Amniotic epithelial cell (primary cell): ENCODE results near the gene PMEPA1.

Experiments
- DNase-seq: peaks from one replicate; pipeline ENCODE4 v3.0.0-alpha.2; 2010; ENCODE audit warnings: low read depth

Gene PMEPA1

DNA sequence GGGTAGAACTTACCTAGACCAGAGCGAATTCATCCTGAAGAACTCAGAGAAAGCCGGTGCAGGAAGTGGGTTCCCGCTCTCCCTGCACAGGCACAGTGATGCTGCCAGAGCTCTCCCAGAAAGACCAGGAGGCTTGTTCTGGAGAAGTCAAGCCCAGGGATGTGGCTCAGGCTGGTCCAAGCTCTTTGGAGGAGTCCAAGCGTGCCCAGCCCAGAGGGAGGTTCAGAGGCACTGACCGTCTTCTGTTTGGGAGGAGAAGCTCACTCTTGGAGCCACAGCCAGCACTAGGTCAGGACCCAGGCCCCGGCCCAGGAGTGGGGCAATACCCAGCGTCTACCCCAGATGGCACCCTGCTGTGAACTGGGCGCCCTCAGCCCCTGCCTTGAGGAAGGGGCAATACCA, 1.5 kb upstream of the PMEPA1 start:
- no peak for DNase-seq

- DNase-seq: no peak
Measured at GRCh38 chr20:57710841-57711240, 1.0 kb upstream of the PMEPA1 start.

- peak; percentile 25 for DNase-seq
Measured at GRCh38 chr20:57708694-57709673, 831 bp downstream of the PMEPA1 start.

DNA sequence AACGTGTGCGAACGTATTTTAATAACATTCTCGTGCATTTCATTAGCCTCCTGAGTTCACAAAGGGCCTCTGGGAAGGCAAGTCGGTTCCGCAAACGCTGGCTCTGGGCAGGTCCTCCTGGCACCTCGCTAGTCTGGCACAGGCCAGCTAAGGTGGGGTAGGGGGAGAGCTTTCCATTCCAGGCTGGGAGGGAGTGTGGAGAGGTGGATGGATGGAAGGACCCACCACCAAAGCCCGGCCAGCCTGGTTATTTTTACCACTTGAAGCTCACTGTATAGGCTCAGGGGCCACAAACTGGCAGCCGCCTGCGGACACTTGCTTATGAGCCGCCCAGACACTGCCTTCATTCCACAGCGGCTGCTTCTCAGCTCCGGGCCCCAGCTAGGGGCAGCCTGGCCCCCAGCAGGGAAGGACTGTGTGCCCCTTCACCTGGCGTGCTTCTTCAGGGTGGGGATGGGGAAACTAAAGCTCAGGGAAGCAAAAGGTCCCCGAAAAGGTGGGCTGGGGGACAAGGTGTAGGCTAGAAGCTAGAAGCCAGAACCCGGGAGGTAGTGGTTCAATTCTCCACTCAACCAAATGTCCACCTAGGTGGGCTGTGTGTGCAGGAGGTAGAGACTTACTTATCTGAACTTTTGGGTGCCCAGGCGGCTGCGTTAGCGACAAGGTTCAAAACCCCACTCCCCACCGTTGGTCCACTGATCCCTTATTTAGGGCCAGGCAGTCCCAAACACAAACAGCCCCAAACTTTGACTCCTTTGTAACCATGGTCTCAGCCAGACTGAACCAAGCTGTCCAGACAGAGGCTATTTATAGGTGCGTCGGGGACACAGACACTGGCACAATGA, 1.7 kb downstream of the PMEPA1 start:
- no peak for DNase-seq

DNA sequence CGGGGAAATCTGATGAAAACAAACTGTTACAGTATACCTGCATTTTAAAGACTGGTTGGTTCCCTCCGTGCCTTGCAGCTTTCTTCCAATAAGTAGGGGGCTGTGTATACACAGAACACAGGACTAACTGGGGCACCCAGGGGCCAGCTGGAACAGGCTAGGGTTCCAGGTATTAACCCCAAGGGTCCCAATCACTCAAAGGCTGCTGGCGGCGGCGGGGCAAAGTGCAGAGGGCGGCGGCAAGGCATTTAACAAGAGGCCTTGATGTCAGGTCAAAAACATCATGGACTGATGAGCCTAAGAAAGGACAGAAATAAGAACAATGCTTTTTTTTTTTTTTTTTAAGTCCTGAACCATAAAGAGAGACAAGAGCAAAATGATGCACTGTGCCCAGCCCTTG, 2.5 kb downstream of the PMEPA1 start:
- no peak for DNase-seq

DNA sequence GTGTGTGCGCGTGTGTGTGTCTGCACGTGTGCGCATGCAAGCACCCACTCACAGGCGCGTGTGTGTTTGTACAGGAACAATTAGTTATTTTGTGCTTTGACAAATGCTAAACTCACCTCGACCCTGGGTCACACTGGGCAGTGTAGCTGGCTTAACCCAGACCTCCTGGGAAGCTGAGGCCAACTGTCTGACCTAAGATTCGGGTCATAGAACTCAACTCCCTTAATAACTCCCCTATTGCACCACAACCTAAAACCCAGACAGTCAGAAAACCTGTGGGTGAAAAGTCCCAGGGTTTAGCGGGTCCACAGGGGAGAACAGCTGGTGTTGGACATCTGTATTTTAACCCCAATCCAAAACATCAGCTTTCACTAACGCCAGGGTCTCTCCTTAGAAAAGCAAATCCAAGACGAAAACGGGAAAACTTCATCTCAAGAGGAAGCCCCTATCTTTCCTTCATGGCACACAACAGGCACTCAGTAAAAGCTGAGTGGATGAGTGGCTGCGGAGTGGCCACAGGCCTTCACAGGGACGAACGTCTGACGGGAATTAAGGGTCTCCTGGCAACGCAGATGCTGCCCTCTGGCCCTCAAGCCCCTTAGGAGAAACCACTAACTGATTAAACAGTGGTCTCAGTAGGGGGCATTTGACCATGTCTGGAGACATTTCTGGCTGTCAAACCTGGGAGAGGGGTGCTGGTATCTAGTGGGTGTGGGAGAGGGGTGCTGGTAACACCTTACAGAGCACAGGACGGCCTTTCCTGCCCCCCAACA, 4.5 kb downstream of the PMEPA1 start:
- DNase-seq: peak; percentile 23

GRCh38 chr20:57704245-57704644, 5.6 kb downstream of the PMEPA1 start:
- no peak for DNase-seq

GRCh38 chr20:57703013-57703412, 6.8 kb downstream of the PMEPA1 start:
- no peak for DNase-seq

DNA sequence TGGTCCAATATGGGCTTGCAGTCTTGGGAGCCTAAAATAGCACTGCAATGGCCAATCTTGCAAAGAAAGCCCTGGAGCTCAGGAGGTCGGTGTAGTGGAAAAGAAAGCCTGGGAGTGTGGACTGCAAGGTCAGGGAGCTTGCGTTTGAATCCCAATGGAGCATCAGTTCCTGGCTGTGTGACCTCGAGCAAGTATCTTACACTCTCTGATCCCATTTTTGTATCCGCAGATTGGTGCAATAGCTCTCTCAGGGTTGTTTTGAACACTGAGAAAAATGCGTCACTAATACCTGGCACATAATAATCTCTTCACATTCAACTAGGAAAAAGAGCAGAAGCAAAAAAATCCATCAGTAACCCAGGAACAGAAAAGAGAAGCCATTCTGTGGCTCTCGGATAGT, 7.3 kb downstream of the PMEPA1 start:
- DNase-seq: no peak

- no peak for DNase-seq
Measured at GRCh38 chr20:57702091-57702490, 7.7 kb downstream of the PMEPA1 start.

DNA sequence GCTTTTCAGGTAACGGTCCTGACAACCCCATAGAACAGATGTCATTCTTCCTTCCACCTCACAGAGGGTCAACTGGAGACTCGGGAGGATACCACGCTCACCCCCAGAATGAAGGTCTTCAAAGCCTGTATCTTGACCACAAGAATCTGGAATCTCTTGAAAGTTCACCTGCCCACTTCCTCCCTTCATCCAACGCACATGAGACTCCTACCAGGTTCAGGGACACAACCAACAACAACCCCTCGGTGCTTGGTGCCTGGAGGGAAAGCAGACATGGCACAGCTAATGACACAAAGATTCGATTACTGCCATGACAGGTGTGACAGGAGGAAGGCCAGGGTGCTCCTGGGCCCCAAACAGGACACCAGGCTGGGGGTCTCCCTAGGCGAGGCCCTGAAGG, 8.2 kb downstream of the PMEPA1 start:
- no peak for DNase-seq

GRCh38 chr20:57701090-57701489, 8.7 kb downstream of the PMEPA1 start:
- DNase-seq: no peak

- DNase-seq: no peak
Measured at GRCh38 chr20:57699395-57699794, 10.4 kb downstream of the PMEPA1 start.

- DNase-seq: no peak
Measured at GRCh38 chr20:57698867-57699275, 10.9 kb downstream of the PMEPA1 start.

- DNase-seq: peak; percentile 98
Measured at GRCh38 chr20:57698116-57698866, 11.5 kb downstream of the PMEPA1 start.

- DNase-seq: no peak
Measured at GRCh38 chr20:57697543-57697942, 12.3 kb downstream of the PMEPA1 start.

DNA sequence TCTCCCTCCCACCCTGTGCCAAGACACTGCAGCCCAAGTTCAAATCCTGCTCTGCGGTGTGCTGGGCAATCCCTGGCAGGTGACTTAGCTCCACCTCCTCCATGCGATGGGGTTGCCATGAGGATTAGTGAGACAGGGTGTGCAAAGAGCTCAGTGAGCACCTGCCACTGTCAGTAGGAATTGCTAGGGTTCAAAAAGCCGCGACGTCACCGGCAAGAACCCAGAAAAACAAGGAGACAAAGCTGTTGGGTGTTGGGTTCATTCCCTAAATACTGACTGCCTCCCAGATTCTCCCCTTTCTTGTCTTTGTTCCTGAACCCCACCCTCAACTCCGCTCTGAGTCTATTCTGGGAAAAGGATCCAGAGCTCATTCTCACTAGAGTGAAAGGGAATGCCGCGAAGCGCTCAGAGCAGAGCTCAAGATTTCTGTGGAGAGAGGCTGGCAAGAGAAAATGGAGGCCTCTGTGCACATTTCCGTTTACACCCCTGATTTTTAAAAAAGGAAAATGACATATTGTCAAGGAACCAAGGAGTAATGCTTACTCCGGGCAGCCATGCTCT, 13.3 kb downstream of the PMEPA1 start:
- DNase-seq: no peak

- no peak for DNase-seq
Measured at GRCh38 chr20:57695940-57696339, 13.9 kb downstream of the PMEPA1 start.

DNA sequence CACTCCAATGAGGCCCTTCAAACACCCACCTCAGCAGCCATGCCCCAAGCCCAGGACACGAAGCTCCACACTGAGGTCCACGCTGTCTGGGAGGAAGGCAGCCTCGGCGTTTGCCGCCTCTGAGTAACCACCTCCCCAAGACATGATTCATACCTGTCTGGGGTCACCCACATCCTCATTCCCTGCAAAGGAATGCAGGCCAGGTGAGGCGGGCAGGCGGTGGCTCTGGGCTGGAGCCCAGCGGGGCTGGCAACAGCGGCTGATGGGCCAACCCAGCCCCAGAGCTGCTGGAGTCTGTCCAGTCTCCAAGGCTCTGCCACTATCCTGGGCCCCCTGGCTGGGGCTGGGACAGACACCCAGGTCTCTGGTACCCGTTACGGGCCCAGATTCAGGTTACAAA, 14.8 kb downstream of the PMEPA1 start:
- DNase-seq: no peak

- DNase-seq: no peak
Measured at GRCh38 chr20:57694481-57694880, 15.3 kb downstream of the PMEPA1 start.

DNA sequence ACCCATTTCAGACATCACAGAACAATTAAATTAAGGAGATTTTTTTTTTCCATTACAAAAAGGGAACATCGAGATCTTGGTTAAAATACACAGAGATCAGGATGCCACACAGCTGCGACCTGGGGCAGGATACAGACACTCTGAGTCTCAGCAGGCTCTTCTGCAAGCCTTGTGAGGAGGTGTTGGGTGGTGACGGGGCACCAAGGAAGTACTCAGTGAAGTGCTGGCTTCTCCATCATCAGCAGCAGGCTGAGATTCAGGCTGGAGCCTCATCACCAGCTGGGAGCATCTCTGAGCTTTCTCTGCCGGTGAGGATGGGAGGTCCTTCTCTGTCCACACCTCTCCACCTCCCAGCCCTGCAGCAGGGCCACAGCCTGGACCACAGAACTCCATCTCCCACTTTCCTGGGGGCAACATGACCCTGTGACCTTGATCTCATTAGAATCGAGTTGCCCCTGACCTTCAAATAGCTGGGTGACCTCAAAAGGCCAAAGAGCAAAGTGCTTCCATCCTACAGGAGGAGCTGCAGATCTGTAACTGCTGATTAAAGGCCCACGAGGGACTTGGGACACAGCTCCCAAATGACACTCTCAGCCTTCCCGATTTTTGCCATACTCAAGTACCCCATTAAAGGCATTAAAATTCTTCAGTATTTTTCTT, 16.0 kb downstream of the PMEPA1 start:
- DNase-seq: no peak
